Measurements from ENCODE around the gene CDK5.

DNA sequence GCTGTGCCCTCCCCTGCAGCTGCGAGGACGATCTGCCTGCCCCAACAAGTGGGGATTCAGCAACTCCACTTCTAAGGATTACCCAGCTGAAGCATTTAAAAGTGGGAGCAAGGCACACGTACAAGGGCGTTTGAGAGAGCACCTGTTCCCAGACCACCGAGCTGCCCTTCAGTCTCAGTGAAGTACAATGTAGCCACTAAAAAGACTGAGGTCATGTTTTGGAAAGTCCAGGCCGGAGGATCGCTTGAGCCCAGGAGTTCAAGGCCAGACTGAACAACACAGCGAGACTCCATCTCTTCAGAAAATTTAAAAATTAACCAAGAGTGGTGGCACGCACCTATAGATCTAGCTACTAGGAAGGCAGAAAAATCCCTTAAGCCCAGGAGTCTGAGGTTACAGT lies 52.1 kb downstream of the CDK5 start:
- TF ChIP-seq, protein P1, sequence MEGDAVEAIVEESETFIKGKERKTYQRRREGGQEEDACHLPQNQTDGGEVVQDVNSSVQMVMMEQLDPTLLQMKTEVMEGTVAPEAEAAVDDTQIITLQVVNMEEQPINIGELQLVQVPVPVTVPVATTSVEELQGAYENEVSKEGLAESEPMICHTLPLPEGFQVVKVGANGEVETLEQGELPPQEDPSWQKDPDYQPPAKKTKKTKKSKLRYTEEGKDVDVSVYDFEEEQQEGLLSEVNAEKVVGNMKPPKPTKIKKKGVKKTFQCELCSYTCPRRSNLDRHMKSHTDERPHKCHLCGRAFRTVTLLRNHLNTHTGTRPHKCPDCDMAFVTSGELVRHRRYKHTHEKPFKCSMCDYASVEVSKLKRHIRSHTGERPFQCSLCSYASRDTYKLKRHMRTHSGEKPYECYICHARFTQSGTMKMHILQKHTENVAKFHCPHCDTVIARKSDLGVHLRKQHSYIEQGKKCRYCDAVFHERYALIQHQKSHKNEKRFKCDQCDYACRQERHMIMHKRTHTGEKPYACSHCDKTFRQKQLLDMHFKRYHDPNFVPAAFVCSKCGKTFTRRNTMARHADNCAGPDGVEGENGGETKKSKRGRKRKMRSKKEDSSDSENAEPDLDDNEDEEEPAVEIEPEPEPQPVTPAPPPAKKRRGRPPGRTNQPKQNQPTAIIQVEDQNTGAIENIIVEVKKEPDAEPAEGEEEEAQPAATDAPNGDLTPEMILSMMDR (optimal IDR thresholded peaks at IDR 0.05 in 1 of 3, IDR thresholded peaks at IDR 0.05 in 1 of 3, conservative IDR thresholded peaks at IDR 0.05 in 1 of 3; ENCODE audit: extremely low read depth in 1 of 3, insufficient read depth in 2 of 3, low read length in 3 of 3) = no peak
- TF ChIP-seq EZH2 (IDR thresholded peaks at IDR 0.05; ENCODE audit: low read length) = no peak

All from keratinocyte (primary cell).